GM18873 (cell line): ENCODE data around the gene FLRT2.

Experiments used
- ATAC-seq: cut with Tn5 transposase; IDR thresholded peaks from one replicate; pipeline ENCODE4 v1.9.1; 2021; ENCODE audit warnings: mild to moderate bottlenecking, moderate library complexity, moderate number of reproducible peaks; ENCODE audit not compliant: unreplicated experiment, low FRiP score

Gene FLRT2, protein sequence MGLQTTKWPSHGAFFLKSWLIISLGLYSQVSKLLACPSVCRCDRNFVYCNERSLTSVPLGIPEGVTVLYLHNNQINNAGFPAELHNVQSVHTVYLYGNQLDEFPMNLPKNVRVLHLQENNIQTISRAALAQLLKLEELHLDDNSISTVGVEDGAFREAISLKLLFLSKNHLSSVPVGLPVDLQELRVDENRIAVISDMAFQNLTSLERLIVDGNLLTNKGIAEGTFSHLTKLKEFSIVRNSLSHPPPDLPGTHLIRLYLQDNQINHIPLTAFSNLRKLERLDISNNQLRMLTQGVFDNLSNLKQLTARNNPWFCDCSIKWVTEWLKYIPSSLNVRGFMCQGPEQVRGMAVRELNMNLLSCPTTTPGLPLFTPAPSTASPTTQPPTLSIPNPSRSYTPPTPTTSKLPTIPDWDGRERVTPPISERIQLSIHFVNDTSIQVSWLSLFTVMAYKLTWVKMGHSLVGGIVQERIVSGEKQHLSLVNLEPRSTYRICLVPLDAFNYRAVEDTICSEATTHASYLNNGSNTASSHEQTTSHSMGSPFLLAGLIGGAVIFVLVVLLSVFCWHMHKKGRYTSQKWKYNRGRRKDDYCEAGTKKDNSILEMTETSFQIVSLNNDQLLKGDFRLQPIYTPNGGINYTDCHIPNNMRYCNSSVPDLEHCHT

DNA sequence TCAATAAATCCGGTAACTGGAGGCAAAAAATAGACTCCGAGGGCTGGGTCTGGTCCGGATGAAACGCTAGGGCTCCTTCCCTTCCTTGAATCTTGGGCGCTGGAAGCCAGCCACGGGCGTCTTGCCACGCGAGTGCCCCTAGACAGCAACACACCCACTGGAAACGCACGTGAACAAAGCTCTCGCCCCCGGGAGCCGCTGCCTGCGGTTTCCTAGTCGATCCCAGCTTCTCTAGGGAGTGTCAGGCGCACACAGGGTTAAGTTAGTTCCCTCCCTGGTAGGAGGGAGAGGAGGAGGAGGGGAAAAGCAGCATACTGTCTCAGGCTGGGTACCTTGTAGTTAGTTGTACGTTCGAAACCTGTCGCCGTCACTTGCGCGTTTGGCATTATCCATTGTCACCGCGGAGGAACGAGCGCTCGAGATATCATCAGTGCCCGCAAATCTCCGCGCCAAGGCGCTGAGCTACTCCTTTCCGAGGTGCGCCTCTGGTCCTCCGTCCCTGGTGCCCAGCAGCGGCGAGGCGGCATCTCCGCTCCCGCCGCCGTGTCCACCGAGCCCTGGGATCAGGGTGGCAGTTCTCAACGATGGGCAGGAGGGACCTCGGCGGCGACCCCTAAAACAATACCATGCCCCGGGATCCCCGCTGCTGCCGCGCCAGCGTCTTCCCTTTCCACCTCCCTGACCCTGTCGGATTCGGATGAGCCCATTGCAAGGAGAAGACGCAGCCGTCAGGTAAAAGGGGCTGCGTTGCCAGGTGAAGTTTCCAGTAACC lies at the start of gene FLRT2:
TSS of gene FLRT2 (plus strand) at position 342 of the 772 bp plus-strand sequence. CDS start 91,371 bp downstream, outside the sequence.
- no peak for ATAC-seq

DNA sequence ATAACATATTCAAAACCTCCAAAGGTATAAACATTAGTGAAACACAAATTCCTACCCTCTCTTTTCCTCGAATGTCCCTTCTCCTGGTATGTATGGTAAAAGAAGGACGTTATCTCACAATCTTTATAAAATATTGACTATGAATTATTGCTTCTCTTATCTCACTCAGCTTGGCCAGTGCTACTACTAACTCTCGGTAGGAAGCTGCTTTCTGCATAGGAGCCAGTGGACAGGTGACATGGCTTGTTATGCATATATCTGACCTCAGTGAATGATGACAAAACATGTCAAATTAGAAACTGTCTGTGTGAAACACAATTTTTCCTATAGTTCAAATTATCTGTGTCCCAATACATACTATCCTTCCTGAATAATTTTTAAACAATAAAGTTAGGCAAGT lies 48.5 kb upstream of the FLRT2 start:
- no peak for ATAC-seq

DNA sequence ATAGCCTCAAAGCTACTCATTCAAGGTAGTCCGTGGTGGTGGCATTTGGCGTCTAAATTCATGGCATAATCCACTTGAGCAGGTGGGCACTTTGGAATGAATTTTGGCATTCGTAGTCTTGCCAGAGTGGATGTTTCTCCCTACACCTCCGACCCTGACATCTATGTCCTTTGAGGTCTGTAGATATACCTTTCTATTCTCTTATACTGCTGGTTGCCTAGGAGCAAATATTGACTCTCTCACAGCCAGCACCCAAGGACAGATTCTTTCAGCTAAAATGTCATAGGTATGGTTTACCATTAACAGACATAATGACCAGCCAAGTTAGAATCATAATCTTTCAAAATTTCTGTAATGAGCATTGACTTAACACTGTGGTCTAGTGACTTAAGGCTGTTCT lies 47.4 kb upstream of the FLRT2 start:
- ATAC-seq: no peak

DNA sequence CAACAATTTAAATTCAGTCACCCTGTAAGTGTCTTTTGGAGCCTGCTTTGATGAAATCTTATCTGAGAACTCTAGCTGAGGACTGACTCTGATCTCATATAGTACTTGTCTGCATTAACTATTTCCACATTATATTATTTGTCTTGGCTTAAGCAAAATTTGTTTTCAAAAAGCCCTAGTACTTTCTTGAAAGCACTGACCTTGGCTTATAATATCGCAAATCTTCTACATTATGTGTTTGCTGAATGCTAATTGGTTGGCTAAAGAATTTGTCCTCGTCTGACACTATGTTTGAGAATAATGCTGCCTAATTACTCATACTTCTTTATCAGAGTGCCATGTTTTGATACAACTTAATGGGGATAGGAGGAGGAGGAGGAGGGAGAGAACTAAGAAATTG lies 46.9 kb upstream of the FLRT2 start:
- no peak for ATAC-seq

DNA sequence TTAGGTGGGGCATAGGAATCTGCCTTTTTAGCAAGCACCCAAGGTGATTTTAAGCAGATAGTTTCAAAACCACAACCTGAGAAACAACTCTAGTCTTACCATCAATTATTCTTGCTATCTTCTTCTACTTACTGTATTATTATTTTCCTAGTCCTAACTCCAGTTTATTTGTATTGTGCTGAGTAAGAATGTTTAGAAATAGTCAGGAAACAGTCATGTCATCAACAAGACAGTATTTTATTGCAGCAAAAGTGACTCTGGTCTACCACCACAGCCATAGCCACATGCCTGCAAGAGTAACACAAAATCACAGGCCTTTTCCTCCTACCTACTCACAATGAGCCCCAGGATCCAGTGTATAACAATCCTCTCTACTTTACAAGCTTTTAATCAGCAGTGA lies 46.3 kb upstream of the FLRT2 start:
- no peak for ATAC-seq

DNA sequence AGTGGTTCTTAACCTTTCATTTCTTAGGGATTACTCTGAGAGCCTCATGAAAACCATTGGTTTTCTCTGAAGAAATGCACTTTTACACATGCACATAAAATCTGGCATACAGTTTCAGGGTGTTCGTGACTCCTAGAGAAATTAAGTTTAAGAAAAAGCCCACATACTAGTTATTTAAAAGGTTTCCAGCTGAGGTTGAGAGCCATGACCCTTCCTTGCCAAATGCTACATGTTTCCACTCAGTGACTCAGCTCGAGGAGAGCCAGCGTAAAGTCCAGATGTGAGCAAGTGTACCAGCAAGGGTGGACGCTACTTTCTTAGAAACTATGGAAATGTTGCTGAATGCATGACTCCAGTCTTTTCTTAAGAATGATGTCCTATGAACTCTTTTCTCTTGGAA lies 42.7 kb upstream of the FLRT2 start:
- no peak for ATAC-seq

DNA sequence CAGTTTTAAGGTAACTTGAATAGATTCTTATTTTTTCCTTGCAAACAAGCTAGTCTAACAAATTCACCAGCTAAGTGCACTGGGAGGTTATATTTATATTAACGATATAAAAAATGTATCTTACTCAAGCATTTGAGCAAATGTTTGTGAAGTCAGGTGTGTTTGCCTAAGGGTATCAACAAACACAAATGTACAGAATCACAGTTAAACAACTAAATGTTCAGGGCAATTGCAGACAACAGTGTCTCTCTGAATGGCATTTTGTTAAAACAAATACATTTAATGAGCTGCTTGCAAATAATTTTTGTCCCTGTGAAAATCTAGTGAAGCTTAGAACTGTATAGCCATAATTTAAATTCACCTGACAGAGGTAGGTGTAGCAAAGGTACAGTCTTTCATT lies 28.2 kb upstream of the FLRT2 start:
- no peak for ATAC-seq

DNA sequence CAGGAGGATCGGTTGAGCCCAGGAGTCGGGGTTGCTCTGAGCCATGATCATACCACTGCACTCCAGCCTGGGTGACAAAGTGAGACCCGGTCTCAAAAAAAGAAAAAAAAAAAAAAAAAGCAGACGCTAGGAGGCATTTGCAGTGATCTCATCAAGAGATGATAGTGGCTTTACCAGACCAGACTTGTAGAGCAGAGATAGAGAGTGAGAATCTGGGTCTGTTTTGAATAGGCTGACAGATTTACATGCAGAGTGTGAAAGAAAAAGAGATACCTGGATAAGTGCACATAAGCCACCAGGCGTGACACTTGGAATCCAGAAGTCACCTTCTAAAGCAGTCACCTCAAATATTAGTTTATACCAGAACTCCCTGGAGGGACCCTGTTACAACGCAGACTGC lies 21.1 kb upstream of the FLRT2 start:
- no peak for ATAC-seq

DNA sequence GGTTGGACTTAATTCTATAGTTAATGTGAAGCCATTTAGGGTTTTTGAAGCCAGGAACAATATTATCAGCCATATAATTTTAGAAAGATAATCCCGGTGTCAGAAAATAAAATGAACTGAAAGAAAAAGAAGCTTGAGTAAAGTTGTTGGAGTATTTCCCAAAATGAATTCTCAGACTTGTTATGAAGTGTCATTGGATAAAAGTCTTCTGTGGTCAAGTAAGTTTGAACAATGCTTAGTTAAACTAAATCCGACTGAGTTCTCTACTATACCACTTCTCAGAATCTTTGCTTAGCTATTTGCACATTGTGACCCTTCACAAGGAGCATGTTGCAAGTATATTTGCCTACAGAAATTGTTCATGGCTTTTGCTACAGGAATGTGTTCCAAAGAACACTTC lies 17.5 kb upstream of the FLRT2 start:
- ATAC-seq: no peak

DNA sequence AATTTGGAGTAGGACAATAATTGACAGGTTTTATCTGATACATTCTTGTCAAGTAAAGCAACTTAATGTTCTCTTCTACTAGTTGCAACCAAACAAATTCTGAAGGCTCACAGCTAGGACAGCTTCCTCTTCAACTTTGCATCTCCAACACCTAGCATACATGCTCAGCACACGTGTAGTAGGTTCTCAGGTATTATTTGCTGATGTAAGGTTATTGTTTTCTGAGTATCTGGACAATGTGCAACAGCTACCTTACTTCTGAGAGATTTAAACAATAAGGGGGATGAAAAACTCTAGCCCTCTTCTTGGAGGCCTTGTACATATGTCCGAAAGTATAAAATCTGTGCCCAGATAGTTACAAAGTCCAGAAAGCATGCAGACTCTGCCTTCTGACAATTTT lies 15.5 kb upstream of the FLRT2 start:
- no peak for ATAC-seq

DNA sequence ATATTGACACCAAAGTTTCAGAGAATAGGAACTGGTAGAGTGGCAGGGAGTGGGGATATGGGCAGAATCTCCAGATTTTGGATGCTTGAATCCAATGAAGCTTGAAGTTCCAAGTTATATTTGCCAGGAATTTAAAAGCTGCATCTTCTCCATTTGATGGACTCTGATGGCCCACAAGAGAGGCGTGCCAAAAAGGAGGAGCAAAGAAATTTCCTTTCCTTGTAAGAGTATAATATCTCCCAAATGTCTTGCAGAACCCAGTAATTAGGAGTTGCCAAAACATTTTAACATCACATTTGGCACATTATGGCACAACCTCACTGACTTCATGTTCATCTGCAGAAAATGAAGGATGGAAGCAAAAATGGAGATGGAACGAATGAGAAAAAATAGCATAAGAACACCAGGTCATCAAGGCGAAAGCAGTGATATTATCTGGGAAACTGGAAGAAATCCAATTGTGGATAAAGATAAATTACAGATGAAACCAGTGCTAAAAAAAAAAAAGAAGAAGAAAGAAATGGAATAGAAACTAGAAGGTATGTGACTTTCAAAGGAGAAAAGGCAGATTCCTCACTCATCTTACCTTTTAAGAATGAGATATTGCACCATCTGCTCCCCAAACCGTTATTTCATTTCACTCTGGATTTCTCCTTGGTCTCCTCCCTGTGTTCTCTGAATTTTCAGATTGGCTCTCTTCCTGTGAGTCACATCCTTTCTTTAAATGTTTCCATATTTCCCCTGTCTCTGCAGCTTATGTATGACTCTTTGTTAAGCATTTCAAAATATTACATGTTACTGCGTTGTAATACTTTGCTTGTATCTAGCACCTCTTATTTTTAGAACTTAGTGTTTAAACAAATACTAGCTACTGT lies 13.5 kb upstream of the FLRT2 start:
- no peak for ATAC-seq

DNA sequence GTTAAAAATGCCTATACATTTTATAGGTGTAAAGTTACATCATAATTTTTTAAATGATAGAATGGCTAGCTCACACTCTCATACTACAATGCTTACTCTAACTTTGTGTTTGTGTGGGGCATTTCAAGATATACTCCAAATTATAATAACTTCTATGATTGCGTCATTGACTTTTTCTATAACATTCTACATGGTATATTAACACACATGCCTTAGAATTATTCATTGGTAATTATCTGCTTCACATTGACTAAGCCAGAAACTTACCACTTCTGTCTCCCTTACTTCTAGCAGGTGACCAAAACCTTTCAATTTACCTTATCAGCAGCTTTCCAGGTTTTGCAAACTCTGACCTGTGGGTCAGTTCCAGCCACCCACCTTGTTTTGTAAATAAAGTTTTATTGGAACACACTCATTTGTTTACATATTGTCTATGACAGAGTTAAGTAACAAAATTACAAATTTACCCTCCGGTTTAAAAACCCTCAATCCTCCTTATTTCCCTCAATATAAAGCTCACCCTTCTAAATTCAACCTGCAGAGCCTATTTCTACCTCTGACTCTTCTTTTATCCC lies 12.7 kb upstream of the FLRT2 start:
- ATAC-seq: no peak

DNA sequence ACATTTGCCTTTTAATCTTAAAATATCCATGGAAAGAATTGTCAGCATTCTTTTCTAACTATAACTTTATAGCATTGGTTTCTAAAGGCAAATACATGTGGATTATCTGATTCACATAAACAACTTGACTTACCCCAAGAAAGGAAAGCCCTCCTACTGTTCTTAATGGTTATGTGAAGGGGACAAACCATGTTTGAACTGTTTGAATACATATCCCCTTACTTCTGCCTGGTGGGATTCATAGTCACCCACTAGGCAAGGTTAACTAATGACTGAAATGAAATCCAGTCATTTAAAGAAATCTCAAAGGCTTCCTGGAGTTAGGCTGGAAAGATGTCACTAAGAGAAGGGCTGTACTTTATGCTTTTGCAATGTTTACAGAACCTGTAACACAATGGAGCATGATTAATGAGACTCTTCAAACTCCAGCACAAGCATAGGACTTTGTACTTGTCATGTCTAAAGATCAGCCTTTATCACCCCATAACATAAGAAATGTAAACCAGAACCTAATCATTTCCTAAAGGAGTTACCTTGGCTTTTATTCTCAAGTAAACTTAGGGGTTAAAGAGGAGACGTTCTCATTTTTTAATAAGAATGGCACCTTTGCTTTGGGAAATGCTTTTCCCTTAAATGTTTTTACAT lies 10.2 kb upstream of the FLRT2 start:
- no peak for ATAC-seq

DNA sequence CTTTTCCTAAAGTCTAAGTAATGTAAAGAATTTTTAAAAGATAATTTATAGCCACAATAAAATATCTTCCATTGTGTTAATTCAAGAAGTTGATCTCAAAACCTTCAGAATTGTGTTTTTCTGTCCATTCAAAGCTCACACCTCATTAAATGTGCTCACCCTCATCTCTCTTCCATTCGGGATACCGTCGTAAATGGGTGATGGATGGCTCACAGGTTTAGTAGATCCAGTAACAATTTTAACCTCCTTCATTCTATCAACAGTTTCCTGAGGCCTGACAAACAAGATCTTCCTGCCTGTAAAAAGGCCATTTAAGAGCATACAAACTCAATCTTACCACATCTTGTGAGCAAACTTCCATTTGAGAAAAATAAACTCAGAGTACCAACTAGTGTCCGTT lies 9.4 kb upstream of the FLRT2 start:
- ATAC-seq: no peak

DNA sequence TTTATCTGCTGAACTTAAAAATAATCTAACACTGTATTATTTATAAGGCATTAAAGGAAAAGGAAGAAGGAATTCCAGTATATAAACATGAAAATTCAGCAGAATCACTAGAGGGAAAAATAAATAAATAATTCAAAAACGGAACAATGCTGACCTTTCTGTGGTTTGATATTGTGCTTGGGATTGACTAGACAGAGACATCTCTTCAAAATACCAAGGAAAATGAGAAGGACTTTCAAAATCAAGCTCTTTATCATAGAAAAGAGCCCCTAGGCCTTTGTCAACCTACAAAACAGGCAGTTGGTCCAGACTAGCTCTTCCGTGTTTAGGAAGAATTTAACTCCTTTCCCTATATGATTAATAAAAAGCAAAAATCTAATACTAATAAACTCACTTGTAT lies 6.3 kb upstream of the FLRT2 start:
- ATAC-seq: no peak

DNA sequence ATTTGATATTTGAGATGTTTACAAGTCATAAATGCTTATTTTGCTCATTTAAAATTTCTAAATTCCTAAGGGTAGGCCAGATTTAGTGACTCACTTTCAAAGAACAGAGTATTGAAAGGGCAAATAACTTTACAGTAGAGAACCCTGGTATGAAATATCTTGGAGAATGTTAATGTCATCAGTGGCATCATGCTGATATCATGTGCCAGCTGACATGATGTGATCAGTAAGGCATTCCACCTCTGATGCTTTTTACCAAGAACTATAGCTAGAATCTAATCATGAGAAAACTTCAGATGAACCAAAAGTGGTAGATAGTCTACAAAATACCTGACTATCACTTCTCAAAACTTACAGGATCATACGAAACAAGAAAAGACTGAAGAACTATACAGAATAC lies 2.9 kb upstream of the FLRT2 start:
- no peak for ATAC-seq

DNA sequence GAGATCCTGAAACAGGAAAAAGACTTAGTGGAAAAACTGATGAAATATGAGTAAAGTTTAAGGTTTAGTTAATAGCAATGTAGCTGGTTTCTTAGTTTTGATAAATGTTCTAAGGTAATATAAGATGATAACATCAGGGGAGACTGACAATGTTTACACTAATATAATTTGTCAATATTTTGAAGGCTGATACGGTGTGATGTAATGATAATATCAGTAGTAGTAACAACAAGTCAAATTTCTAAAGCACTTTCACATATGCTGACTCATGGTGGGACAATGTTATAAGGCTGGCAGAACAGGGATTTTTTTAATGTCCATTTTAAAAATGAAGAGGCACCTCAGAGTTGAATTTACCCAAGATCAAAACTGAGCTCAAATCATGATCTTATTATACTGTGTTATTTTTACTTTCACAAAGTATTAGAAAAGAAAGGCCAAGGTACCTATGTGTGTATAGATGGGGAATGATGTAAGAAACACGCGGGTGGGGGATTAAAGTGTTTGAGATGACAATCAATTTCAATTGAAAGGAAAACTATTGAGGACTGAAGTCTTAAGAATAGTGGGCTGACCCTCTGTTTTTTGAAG lies 2.4 kb upstream of the FLRT2 start:
- no peak for ATAC-seq

DNA sequence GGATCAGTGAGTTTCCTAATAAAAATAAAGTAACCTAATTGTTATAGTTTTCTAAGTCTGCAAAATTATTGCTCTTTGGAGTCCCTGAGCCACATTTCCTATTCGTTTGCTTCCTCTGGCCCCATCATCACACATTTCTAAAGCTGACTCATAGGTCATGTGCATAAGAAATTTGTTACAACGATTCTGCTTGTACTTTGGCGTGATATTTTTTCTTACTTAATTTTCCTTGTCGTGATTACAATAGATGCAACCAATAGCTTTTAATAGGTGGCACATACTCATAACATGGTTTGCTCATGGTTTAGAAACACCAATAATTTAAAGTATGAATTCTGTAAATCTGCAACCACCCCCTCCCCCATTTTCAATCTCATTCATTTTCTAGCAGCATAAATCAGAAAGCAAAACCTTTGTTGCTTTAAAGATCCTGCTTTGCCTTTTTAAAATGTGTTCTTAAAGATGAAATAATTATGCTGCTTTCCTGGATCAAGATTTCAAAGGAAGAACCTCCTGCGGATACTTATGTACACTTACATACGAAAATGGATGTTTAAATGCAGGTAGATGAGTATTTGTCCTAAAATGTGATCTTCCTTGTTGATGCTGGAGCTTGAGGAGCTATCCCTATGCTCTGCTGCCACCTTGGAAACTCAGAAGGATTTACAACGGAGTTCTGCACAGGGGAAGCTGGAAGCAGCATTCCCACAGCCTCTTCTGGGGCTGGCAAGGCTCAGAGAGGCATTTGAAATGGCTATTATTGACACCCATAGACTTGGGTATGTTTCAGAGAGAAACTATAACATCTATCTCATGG lies 1.7 kb upstream of the FLRT2 start:
- ATAC-seq: no peak
